Myocyte (in vitro differentiated cells): ENCODE measurements around the gene RAB25. TPM values are rescaled to one million over a fixed set of nuclear protein-coding genes. Genes with fewer than 3 reads are reported as not detected.
A peak's percentile ranks its signal among the peaks of the same experiment; 100 is the strongest.

Source experiments
- DNase-seq: peaks from one replicate; pipeline ENCODE4 v3.0.0-alpha.2; 2012; ENCODE audit warnings: low read depth
- total RNA-seq: library from RNA; depleted of rRNA; stranded (reverse); fragments of >200 nt; gene quantifications from 2 replicates; pipeline ENCODE4 v1.2.3, GENCODE V29; 2014

The RAB25 gene
- total RNA-seq, 1 donor from 2014 or later = not detected

DNA sequence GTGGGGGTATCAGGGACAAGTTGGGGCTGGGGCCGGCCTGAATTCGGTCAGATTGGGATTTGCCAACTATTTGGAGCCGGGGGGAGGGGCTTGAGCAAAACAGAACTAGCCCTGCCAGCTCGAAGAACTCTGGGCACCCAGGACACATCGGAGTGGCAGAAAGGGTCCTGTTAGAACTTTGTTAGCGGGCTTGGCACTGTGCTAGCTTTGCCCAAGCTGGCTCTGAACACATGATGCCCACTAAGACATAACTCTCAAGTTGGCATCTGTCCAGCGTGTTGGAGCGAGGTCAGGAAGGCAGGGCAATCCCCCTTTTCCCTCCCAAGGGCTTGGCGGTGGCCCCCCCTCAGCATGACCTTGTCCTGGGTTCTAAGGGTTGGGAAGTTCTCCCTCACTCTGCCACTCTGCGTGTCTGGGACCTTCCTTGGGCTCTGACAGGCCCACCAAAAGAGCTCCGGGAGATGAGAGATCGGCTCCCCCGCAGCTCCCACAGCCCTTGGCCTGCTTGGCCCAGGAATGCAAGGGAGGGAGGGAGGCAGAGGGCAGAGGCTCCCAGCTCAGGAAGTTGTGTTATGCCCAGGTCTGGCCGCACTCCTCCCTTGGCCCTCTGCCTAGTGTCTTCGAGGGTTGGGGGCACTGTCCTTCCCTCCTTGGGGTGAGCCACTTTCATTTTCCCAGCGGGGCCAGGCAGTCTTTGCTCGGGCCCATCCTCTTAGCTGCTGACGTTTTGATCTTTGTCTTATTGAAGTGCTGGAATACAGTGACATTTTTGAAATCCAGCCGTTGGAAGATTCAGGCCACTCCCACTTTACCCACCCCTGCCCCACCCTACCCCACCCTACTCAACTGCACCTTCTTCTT is 54.8 kb downstream of the RAB25 start:
- peak; percentile 88 for DNase-seq

- DNase-seq = peak; percentile 35
These were observed 55.8 kb downstream of the RAB25 start for GRCh38 chr1:156116731-156117130.

- DNase-seq = peak; percentile 28
These were observed 56.6 kb downstream of the RAB25 start for GRCh38 chr1:156117414-156118176.

DNA sequence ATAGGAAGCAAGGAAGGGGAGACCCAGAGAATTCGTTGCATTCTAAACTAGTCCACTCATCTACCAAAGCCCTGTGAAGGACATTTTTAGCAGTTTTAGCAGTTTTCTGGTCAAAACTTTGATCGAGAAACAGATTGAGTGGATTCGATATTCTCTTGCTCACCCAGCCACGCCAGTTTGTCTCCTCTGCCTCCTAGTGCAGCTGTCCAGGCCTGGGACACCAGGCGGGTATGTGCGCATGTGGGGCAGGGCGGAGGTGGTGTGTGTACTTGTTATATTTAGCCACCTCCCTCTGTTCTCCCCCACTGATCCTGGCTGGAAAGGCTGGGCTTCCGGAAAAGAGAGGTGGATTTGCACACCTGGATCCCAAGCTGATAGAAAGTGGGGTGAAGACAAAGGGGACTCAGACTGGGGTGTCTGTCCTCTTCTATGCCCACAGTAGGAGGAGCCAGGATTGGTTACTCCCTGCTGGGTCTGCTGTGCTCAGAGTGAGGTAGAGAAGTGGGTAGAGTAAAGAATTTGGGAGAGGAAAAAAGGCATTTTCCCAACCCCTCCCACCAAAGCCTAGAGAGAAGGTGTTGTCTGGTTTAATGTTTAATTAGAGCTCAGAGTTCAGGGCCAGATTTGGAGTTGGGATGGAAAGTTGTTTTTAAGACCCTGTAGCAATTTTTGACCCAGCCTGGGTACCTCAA is 57.4 kb downstream of the RAB25 start:
- DNase-seq = peak; percentile 94

GRCh38 chr1:156119503-156120209 is 58.7 kb downstream of the RAB25 start:
- peak; percentile 93 for DNase-seq

Other genes starting within 250 kb of the RAB25 start
- gene GON4L, start 203.9 kb upstream of the RAB25 start, total RNA-seq = 19.0 and 24.2 TPM in 2 replicates
- 7.4 and 9.5 TPM in 2 replicates for gene SYT11, start 201.6 kb upstream of the RAB25 start, total RNA-seq
- gene RIT1, start 149.8 kb upstream of the RAB25 start, total RNA-seq = 66.8 and 72.0 TPM in 2 replicates
- gene KHDC4, start 126.7 kb upstream of the RAB25 start, total RNA-seq = 50.6 and 54.2 TPM in 2 replicates
- gene RXFP4, start 119.5 kb upstream of the RAB25 start, total RNA-seq = not detected in 2 replicates
- 361 and 478 TPM in 2 replicates for gene ARHGEF2, start 82.6 kb upstream of the RAB25 start, total RNA-seq
- 124 and 222 TPM in 2 replicates for gene SSR2, start 40.2 kb upstream of the RAB25 start, total RNA-seq
- 65.3 and 69.7 TPM in 2 replicates for gene UBQLN4, start 7.4 kb upstream of the RAB25 start, total RNA-seq
- 40.1 and 51.4 TPM in 2 replicates for gene LAMTOR2, start 6.4 kb upstream of the RAB25 start, total RNA-seq
- 3.2 and 4.5 TPM in 2 replicates for gene MEX3A, start 21.3 kb downstream of the RAB25 start, total RNA-seq
- gene LMNA, start 53.6 kb downstream of the RAB25 start, total RNA-seq = 1,328 and 1,573 TPM in 2 replicates
- gene SEMA4A, start 92.4 kb downstream of the RAB25 start, total RNA-seq = 1.0 and 1.6 TPM in 2 replicates
- 12.5 and 15.9 TPM in 2 replicates for gene SLC25A44, start 132.9 kb downstream of the RAB25 start, total RNA-seq
- gene PMF1, start 151.8 kb downstream of the RAB25 start, total RNA-seq = 81.1 and 85.0 TPM in 2 replicates
- 152 and 378 TPM in 2 replicates for gene BGLAP, start 181.0 kb downstream of the RAB25 start, total RNA-seq
- 1.1 and 4.1 TPM in 2 replicates for gene PAQR6, start 186.9 kb downstream of the RAB25 start, total RNA-seq
- gene SMG5, start 221.7 kb downstream of the RAB25 start, total RNA-seq = 104 TPM in 2 replicates
- gene TMEM79, start 223.2 kb downstream of the RAB25 start, total RNA-seq = 2.3 and 2.4 TPM in 2 replicates
- 32.8 and 41.1 TPM in 2 replicates for gene GLMP, start 234.5 kb downstream of the RAB25 start, total RNA-seq
- gene VHLL, start 238.1 kb downstream of the RAB25 start, total RNA-seq = not detected in 2 replicates